ENCODE results near the gene AIFM2. TPM values are rescaled to one million over a fixed set of nuclear protein-coding genes. Genes with fewer than 3 reads are reported as not detected.

Gene AIFM2
- total RNA-seq, 1 donor from 2014 or later = 11.7 TPM

DNA sequence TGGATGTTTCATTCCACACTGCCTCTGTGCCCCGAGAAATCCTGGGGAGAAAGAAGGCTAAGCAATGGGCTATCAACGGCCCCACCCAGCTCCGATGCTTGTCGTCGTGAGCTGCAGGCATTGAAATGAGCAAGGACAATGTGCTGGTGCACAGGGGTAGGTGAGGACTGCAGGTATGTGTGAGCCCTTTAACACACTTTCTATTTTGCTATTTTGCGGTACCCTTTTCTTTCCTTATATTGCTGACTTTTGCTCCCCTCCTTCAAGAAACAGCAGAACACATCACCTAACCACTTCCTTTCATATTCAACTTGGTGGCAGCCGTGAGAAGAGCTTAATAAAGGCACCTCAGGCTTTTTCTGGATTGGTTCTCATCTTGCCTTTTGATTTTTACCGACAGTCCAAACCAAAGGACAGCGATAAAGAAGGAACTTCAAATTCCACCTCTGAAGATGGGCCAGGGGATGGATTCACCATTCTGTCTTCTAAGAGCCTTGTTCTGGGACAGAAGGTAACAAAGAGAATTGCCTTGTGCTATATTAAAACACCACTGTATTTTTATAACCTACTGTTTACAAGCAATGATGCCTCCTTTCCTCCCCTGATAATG, 39.2 kb downstream of the AIFM2 start:
- no peak overlapping the region for H3K4me3 Mint-ChIP-seq (ENCODE audit: unreplicated experiment)
- H3K36me3 Mint-ChIP-seq (ENCODE audit: unreplicated experiment) = peaks cover 49% of the 10 kb centered on the region
- TF ChIP-seq CTCF (IDR thresholded peaks at IDR 0.05) = no peak
- no peaks in the 10 kb centered on the region for H3K27me3 Mint-ChIP-seq (ENCODE audit: unreplicated experiment)
- H3K27ac Mint-ChIP-seq (ENCODE audit: unreplicated experiment) = no peak overlapping the region
- H3K9me3 Mint-ChIP-seq (ENCODE audit: unreplicated experiment) = no peaks in the 10 kb centered on the region
- H3K4me1 Mint-ChIP-seq (ENCODE audit: unreplicated experiment) = no peaks in the 10 kb centered on the region
- no peak for DNase-seq (ENCODE audit: extremely low spot score, unreplicated experiment)

- Mint-ChIP-seq H3K9me3 (ENCODE audit: unreplicated experiment) (no peaks in the 10 kb centered on the region), H3K4me1 (ENCODE audit: unreplicated experiment) (no peaks in the 10 kb centered on the region), H3K27me3 (ENCODE audit: unreplicated experiment) (no peaks in the 10 kb centered on the region), H3K4me3 (ENCODE audit: unreplicated experiment) (no peak overlapping the region), H3K36me3 (ENCODE audit: unreplicated experiment) (peaks cover 46% of the 10 kb centered on the region), H3K27ac (ENCODE audit: unreplicated experiment) (no peak overlapping the region)
- TF ChIP-seq CTCF (IDR thresholded peaks at IDR 0.05) = no peak
- DNase-seq (ENCODE audit: extremely low spot score, unreplicated experiment) = no peak
These were observed 40.3 kb downstream of the AIFM2 start for GRCh38 chr10:70092389-70092718.

DNA sequence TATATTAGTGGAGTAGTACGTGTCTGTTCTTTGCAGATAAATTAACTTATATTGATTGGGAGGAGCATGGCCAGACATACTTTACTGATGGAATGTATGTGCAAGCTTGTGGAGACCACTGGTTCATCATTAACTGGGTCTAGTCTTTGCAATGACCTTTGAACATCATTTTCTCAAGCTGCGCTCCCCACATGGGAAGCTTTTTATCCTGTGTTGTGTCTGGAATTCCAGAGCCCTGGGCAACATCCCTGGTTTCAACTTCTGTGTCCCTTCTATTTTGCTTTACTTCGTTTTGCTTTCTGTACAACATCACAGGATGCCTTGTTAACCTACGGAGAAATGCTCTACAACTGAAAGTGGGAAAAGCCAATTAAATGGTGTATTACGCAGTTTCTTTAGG, 41.7 kb downstream of the AIFM2 start:
- Mint-ChIP-seq H3K4me3 (ENCODE audit: unreplicated experiment) (no peak overlapping the region), H3K27me3 (ENCODE audit: unreplicated experiment) (no peaks in the 10 kb centered on the region), H3K36me3 (ENCODE audit: unreplicated experiment) (peaks cover 41% of the 10 kb centered on the region), H3K27ac (ENCODE audit: unreplicated experiment) (no peak overlapping the region), H3K9me3 (ENCODE audit: unreplicated experiment) (no peaks in the 10 kb centered on the region), H3K4me1 (ENCODE audit: unreplicated experiment) (no peaks in the 10 kb centered on the region)
- no peak for DNase-seq (ENCODE audit: extremely low spot score, unreplicated experiment)
- TF ChIP-seq CTCF (IDR thresholded peaks at IDR 0.05) = no peak

DNA sequence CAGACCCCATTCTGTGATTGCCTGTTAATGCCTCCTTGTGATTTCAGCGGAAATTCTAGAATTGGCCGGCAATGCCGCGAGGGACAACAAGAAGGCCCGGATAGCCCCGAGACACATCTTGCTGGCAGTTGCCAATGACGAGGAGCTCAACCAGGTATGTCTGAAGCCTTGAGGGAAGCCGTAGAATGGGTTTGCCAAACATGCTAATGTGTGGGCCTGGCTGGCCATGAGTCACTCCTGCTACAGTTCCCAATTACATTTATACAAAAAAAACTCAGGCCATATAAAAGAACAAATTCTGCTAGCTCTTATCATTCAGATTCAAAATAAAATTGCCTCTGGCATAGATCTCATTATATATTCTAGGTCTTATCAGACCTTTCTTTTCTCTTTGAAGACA, 42.6 kb downstream of the AIFM2 start:
- Mint-ChIP-seq H3K27ac (ENCODE audit: unreplicated experiment) (no peak overlapping the region), H3K9me3 (ENCODE audit: unreplicated experiment) (no peaks in the 10 kb centered on the region), H3K27me3 (ENCODE audit: unreplicated experiment) (no peaks in the 10 kb centered on the region), H3K36me3 (ENCODE audit: unreplicated experiment) (peaks cover 36% of the 10 kb centered on the region), H3K4me3 (ENCODE audit: unreplicated experiment) (no peak overlapping the region), H3K4me1 (ENCODE audit: unreplicated experiment) (no peaks in the 10 kb centered on the region)
- DNase-seq (ENCODE audit: extremely low spot score, unreplicated experiment) = no peak
- TF ChIP-seq CTCF (IDR thresholded peaks at IDR 0.05) = no peak

- Mint-ChIP-seq H3K27ac (ENCODE audit: unreplicated experiment) (no peak overlapping the region), H3K27me3 (ENCODE audit: unreplicated experiment) (no peaks in the 10 kb centered on the region), H3K9me3 (ENCODE audit: unreplicated experiment) (no peaks in the 10 kb centered on the region), H3K4me1 (ENCODE audit: unreplicated experiment) (no peaks in the 10 kb centered on the region), H3K4me3 (ENCODE audit: unreplicated experiment) (no peak overlapping the region), H3K36me3 (ENCODE audit: unreplicated experiment) (peaks cover 21% of the 10 kb centered on the region)
- no peak for TF ChIP-seq CTCF (IDR thresholded peaks at IDR 0.05)
- DNase-seq (ENCODE audit: extremely low spot score, unreplicated experiment) = no peak
These were observed 44.3 kb downstream of the AIFM2 start for GRCh38 chr10:70088308-70088698.

Data from osteocyte (in vitro differentiated cells).